Fibroblast of skin of right biceps (primary cell): Measurements from ENCODE around the gene POFUT2.
A peak's percentile ranks its signal among the peaks of the same experiment; 100 is the strongest.
"Not testable (repeated sequence)": the region's sequence is repeated elsewhere in the genome, so short reads cannot be mapped to it uniquely, and the experiment has no call there.

Source experiments
- DNase-seq: peaks from one replicate; pipeline ENCODE4 v3.0.0-alpha.2; 2013

The POFUT2 gene

GRCh38 chr21:45326169-45326851, 38.6 kb upstream of the POFUT2 start:
- peak; percentile 81 for DNase-seq

- DNase-seq: no peak
These were observed 37.8 kb upstream of the POFUT2 start for GRCh38 chr21:45325206-45326168.

GRCh38 chr21:45324489-45325205, 37.0 kb upstream of the POFUT2 start:
- no peak for DNase-seq

GRCh38 chr21:45323487-45324311, 36.0 kb upstream of the POFUT2 start:
- DNase-seq: no peak

GRCh38 chr21:45322960-45323461, 35.3 kb upstream of the POFUT2 start:
- no peak for DNase-seq

GRCh38 chr21:45322231-45322959, 34.7 kb upstream of the POFUT2 start:
- no peak for DNase-seq

GRCh38 chr21:45320261-45321025, 32.7 kb upstream of the POFUT2 start:
- no peak for DNase-seq

- DNase-seq: no peak
These were observed 31.9 kb upstream of the POFUT2 start for GRCh38 chr21:45319461-45320211.

- DNase-seq: no peak
These were observed 31.1 kb upstream of the POFUT2 start for GRCh38 chr21:45318556-45319404.

GRCh38 chr21:45318146-45318555, 30.5 kb upstream of the POFUT2 start:
- no peak for DNase-seq

- peak; percentile 65 for DNase-seq
These were observed 29.9 kb upstream of the POFUT2 start for GRCh38 chr21:45317398-45318145.

GRCh38 chr21:45316871-45317397, 29.2 kb upstream of the POFUT2 start:
- DNase-seq: no peak

- DNase-seq: not testable (repeated sequence)
These were observed 28.2 kb upstream of the POFUT2 start for GRCh38 chr21:45315676-45316470.

- no peak for DNase-seq
These were observed 26.0 kb upstream of the POFUT2 start for GRCh38 chr21:45313682-45314081.

- DNase-seq: no peak
These were observed 25.3 kb upstream of the POFUT2 start for GRCh38 chr21:45313015-45313414.

- no peak for DNase-seq
These were observed 24.6 kb upstream of the POFUT2 start for GRCh38 chr21:45312296-45312695.

GRCh38 chr21:45310459-45310858, 22.8 kb upstream of the POFUT2 start:
- no peak for DNase-seq
